Lower lobe of right lung (tissue), 2 donors: ENCODE data around the gene LATS1. TPM values are rescaled to one million over a fixed set of nuclear protein-coding genes. Genes with fewer than 3 reads are reported as not detected.

ENCODE experiments used
- ATAC-seq, 2 donors: fragments of 200-7000 bp; cut with Tn5 transposase; one replicate each; pipeline ENCODE4 v1.9.1; 2020 to 2022; ENCODE audit warnings: mild to moderate bottlenecking in 2 of 2, moderate library complexity in 2 of 2
- DNase-seq: peaks from one replicate; pipeline ENCODE4 v3.0.0-alpha.2; 2020
- H3K27ac ChIP-seq: fragments of 200-600 bp; one replicate; pipeline ENCODE4 v1.8.0; 2022
- H3K27me3 ChIP-seq: fragments of 200-600 bp; one replicate; pipeline ENCODE4 v1.8.0; 2022; ENCODE audit warnings: low read depth
- H3K36me3 ChIP-seq: fragments of 200-600 bp; one replicate; pipeline ENCODE4 v1.8.0; 2022; ENCODE audit warnings: mild to moderate bottlenecking
- H3K4me1 ChIP-seq: fragments of 200-600 bp; one replicate; pipeline ENCODE4 v1.8.0; 2022
- H3K4me3 ChIP-seq: fragments of 200-600 bp; one replicate; pipeline ENCODE4 v1.8.0; 2022; ENCODE audit warnings: mild to moderate bottlenecking
- H3K9me3 ChIP-seq: fragments of 200-600 bp; one replicate; pipeline ENCODE4 v1.8.0; 2022
- intact Hi-C: fragments of 100-400 bp; cut with DNase I; formaldehyde crosslinking; loops from one replicate; pipeline ENCODE4 v1.11.0; 2022
- total RNA-seq: library from RNA; stranded (reverse); fragmentation: NEBNext Ultra II Directional; extraction: Animal tissue kit (Norgen Biotek cat#: 25700); gene quantifications from one replicate; pipeline ENCODE4 v1.2.1, GENCODE V29; 2021
- TF ChIP-seq, protein P1 (sequence below): fragments of 200-600 bp; IDR thresholded peaks from one replicate; pipeline ENCODE4 v1.8.0; 2022; ENCODE audit warnings: antibody characterized with exemption, mild to moderate bottlenecking
- donor health status: DM: no; HTN: yes; CAD: no; lungs with severe emphysema.

Gene LATS1
- total RNA-seq, 1 donor from 2014 or later, result 30.7 TPM

DNA sequence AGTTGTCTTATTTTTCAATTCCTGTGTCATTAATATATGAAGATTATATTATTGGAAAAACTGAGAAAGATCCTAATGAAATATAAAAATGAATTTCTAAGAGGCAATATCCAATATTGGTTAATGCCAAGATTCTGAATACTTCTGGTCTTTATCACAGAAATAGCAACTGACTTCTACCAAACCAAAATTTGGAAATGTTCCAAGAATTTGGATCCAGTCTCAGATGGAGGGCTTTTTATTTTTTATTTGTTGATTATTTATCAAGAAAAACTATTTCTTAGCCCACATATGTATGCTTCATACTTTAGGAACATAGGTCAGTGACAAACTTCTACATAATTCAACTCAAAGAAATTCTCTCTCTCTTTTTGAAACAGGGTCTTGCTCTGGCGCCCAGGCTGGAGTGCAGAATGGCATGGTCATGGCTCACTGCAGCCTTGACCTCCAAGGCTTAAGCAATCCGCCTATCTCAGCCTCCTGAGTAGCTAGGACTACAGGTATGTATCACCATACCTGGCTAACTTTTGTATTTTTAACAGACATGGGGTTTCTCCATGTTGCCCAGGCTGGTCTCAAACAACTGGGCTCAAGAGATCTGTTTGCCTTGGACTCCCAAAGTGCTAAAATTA lies 15.3 kb upstream of the LATS1 start:
- TF ChIP-seq, protein P1, sequence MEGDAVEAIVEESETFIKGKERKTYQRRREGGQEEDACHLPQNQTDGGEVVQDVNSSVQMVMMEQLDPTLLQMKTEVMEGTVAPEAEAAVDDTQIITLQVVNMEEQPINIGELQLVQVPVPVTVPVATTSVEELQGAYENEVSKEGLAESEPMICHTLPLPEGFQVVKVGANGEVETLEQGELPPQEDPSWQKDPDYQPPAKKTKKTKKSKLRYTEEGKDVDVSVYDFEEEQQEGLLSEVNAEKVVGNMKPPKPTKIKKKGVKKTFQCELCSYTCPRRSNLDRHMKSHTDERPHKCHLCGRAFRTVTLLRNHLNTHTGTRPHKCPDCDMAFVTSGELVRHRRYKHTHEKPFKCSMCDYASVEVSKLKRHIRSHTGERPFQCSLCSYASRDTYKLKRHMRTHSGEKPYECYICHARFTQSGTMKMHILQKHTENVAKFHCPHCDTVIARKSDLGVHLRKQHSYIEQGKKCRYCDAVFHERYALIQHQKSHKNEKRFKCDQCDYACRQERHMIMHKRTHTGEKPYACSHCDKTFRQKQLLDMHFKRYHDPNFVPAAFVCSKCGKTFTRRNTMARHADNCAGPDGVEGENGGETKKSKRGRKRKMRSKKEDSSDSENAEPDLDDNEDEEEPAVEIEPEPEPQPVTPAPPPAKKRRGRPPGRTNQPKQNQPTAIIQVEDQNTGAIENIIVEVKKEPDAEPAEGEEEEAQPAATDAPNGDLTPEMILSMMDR, result no peak
- DNase-seq (no peak), ATAC-seq (no peak)
- intact Hi-C loops, result no loop called here
- Histone ChIP-seq H3K4me1 (no peaks in the 10 kb centered on the region), H3K4me3 (no peak overlapping the region), H3K27ac (no peak overlapping the region), H3K9me3 (no peaks in the 10 kb centered on the region), H3K36me3 (peaks cover 100% of the 10 kb centered on the region), H3K27me3 (no peaks in the 10 kb centered on the region)

DNA sequence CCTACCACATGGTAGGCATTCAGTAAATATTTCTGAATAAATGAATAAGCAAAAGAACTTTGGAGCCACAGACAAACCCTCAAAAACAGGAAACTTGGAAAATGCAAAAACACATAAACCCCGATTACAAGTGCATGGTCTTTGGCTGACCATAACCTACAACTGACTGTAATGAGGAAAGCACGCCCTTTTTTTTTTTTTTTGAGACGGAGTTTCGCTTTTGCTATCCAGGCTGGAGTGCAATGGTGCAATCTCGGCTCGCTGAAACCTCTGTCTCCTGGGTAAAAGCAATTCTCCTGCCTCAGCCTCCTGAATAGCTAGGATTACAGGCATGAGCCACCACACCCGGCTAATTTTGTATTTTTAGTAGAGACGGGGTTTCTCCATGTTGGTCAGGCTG lies 11.9 kb upstream of the LATS1 start:
- no peak overlapping the region for H3K27ac ChIP-seq
- intact Hi-C loops, result no loop called here
- no peaks in the 10 kb centered on the region for H3K9me3 ChIP-seq
- H3K4me1 ChIP-seq, result no peaks in the 10 kb centered on the region
- TF ChIP-seq, protein P1, result no peak
- no peaks in the 10 kb centered on the region for H3K27me3 ChIP-seq
- ATAC-seq, result no peak
- no peak overlapping the region for H3K4me3 ChIP-seq
- no peak for DNase-seq
- peaks cover 99% of the 10 kb centered on the region for H3K36me3 ChIP-seq

DNA sequence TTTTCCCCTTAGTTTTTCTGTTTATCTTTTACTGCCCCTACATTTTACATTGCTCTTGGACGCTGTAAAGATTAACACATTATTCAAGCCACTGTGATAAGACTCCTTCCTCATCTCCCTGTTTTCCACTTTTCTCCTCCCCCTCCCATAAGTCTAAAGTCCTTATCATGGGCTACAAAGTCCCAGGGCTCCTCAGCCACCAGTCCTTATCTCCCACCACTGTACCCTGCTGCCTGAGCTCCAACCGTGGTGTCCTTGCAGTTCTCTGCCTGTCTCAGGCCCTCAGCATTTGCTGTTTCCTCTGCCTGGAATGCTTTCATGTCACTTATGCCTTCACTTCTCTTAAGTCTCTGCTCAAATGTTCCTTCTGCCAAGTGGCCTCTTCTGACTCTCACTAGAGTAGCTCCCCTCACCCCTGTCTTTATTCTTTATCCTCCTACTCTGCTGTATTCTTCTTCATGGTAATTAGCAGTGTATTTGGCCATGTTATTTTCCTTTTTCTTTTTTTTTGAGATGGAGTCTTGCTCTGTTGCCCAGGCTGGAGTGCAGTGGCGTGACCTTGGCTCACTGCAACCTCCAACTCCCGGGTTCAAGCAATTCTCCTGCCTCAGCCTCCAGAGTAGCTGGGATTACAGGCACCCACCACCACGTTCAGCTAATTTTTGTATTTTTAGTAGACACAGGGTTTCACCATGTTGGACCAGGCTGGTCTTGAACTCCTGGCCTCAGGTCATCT lies 10.8 kb upstream of the LATS1 start:
- no peaks in the 10 kb centered on the region for H3K4me1 ChIP-seq
- DNase-seq (no peak), ATAC-seq (no peak)
- H3K4me3 ChIP-seq, result no peak overlapping the region
- H3K27me3 ChIP-seq, result no peaks in the 10 kb centered on the region
- intact Hi-C loops, result no loop called here
- TF ChIP-seq, protein P1, result no peak
- peaks cover 87% of the 10 kb centered on the region for H3K36me3 ChIP-seq
- peak overlapping the region; percentile 31 for H3K27ac ChIP-seq
- no peaks in the 10 kb centered on the region for H3K9me3 ChIP-seq

DNA sequence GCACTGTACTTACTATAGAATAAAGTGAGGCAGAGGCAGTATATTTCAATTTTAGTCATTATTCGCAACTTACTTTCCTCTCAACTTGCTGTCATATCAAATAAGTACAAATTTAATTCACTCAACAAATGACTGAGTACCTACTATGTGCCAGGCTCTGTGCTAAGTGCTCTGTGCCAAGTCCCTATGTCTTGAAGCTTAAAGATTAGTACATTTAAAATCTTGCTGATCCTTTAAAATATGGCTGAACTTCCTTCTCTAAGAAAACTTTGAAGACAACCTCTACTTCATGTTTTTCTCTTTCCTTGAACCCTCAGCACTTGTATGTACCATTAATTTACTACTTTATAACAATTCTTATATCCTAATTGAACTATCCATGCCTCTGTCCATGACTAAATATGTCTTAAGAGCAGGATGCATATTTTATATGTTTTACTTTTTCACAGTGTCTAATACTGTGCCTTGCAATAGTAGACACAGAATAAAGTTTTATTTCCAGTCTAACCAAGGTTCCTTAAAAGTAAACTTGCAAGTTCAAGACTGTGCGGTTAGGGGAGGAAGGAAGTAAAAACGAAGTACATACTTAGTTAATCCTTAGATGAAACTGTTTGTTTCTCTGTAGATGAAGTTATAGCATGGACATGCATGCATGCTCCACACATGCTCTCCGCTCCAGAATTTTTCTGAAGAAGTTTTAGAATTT lies 10.0 kb upstream of the LATS1 start:
- intact Hi-C loops, result no loop called here
- Histone ChIP-seq H3K9me3 (no peaks in the 10 kb centered on the region), H3K27ac (peak overlapping the region; percentile 31), H3K4me3 (no peak overlapping the region), H3K27me3 (no peaks in the 10 kb centered on the region), H3K36me3 (peaks cover 80% of the 10 kb centered on the region), H3K4me1 (no peaks in the 10 kb centered on the region)
- peak; percentile 28 to 69 for ATAC-seq
- no peak for DNase-seq
- TF ChIP-seq, protein P1, result no peak

DNA sequence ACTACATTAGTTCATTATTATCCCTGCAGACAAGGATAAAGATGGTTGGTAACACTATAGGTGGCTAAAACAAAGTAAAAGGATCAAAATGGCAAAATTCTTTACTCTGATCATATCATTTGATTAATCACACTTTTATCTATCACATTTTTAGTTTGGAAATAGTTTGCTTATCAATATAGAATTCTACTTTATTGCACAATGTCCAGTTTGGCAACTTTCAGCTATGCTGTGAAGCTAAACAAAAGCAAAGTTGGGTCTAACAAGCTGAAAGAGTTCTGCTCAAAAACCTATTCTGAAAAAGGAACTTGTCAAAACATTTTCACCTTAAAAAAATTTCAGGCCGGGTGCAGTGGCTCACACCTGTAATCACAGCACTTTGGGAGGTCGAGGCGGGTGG lies 7.9 kb upstream of the LATS1 start:
- H3K4me1 ChIP-seq, result no peaks in the 10 kb centered on the region
- no peaks in the 10 kb centered on the region for H3K27me3 ChIP-seq
- no peaks in the 10 kb centered on the region for H3K9me3 ChIP-seq
- ATAC-seq (no peak), DNase-seq (no peak)
- TF ChIP-seq, protein P1, result no peak
- no peak overlapping the region for H3K27ac ChIP-seq
- no peak overlapping the region for H3K4me3 ChIP-seq
- H3K36me3 ChIP-seq, result peaks cover 58% of the 10 kb centered on the region
- intact Hi-C loops, result no loop called here
